ENCODE results near the gene ARID1B. TPM values are rescaled to one million over a fixed set of nuclear protein-coding genes. Genes with fewer than 3 reads are reported as not detected.
A peak's percentile ranks its signal among the peaks of the same experiment; 100 is the strongest.

ARID1B gene
- total RNA-seq, 1 donor from 2014 or later = 66.3 TPM

GRCh38 chr6:157073596-157073995, 296.4 kb downstream of the ARID1B start:
- H3K27me3 Mint-ChIP-seq (ENCODE audit: low read depth) = no peaks in the 10 kb centered on the region
- no peaks in the 10 kb centered on the region for H3K9me3 Mint-ChIP-seq
- no peak overlapping the region for H3K4me3 Mint-ChIP-seq (ENCODE audit: low read depth)
- DNase-seq (ENCODE audit: low spot score) = no peak
- intact Hi-C loops (cut with micrococcal nuclease) = no loop called here
- H3K36me3 Mint-ChIP-seq (ENCODE audit: low read depth) = peaks cover 18% of the 10 kb centered on the region
- H3K27ac Mint-ChIP-seq = no peak overlapping the region
- H3K4me1 Mint-ChIP-seq (ENCODE audit: low read depth) = peaks cover 58% of the 10 kb centered on the region

DNA sequence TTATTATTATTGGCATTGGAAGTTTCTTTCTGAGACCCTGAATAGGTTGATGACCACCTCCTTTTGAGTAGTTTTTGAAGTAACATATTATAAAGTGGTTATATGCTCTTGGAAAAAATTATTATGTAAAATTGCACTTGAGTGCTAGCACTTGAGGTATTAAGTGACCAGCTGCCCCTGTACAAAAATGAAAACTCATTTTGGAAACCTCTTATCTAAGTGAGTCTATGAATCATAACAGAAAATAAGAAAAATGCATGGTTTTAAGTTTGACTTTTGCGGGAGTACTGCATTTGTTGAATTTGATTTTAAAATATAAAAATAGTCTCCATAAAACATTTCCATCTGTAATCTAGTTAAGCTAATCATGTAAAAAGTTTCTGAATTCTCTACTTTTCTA, 297.8 kb downstream of the ARID1B start:
- H3K36me3 Mint-ChIP-seq (ENCODE audit: low read depth) = peaks cover 18% of the 10 kb centered on the region
- no peaks in the 10 kb centered on the region for H3K27me3 Mint-ChIP-seq (ENCODE audit: low read depth)
- intact Hi-C loops (cut with micrococcal nuclease) = no loop called here
- H3K9me3 Mint-ChIP-seq = no peaks in the 10 kb centered on the region
- no peak overlapping the region for H3K4me3 Mint-ChIP-seq (ENCODE audit: low read depth)
- no peak for DNase-seq (ENCODE audit: low spot score)
- no peak overlapping the region for H3K27ac Mint-ChIP-seq
- H3K4me1 Mint-ChIP-seq (ENCODE audit: low read depth) = peaks cover 52% of the 10 kb centered on the region

GRCh38 chr6:157075549-157076450, 298.6 kb downstream of the ARID1B start:
- H3K27ac Mint-ChIP-seq = peak overlapping the region; percentile 90
- H3K27me3 Mint-ChIP-seq (ENCODE audit: low read depth) = no peaks in the 10 kb centered on the region
- peaks cover 18% of the 10 kb centered on the region for H3K36me3 Mint-ChIP-seq (ENCODE audit: low read depth)
- intact Hi-C loops (cut with micrococcal nuclease) = loop anchor here (1.0 kb wide), 3 partner anchors 19 to 33 kb away; no protein-coding TSS in a partner anchor
- no peaks in the 10 kb centered on the region for H3K9me3 Mint-ChIP-seq
- no peak for DNase-seq (ENCODE audit: low spot score)
- peaks cover 46% of the 10 kb centered on the region for H3K4me1 Mint-ChIP-seq (ENCODE audit: low read depth)
- peak overlapping the region; percentile 43 for H3K4me3 Mint-ChIP-seq (ENCODE audit: low read depth)

DNA sequence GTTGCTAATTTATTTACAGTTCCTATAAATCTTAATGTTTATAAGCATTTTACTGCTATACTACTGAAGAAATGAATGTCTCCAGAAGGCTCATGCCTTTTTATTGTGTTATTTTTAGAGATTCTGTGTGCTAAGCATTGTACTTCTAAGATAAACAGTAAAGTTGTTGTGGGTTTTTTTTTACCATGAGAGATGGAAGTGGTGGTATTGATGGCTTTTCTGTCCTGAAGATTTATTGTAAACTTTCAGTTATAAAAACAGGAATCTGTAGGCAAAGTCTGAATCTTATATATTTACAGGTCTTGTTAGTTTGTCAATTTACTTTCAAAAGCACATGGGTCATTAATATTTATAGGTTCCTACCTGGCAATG, 299.3 kb downstream of the ARID1B start:
- Mint-ChIP-seq H3K36me3 (ENCODE audit: low read depth) (peaks cover 18% of the 10 kb centered on the region), H3K4me3 (ENCODE audit: low read depth) (no peak overlapping the region), H3K27ac (peak overlapping the region; percentile 90), H3K9me3 (no peaks in the 10 kb centered on the region), H3K27me3 (ENCODE audit: low read depth) (no peaks in the 10 kb centered on the region), H3K4me1 (ENCODE audit: low read depth) (peaks cover 44% of the 10 kb centered on the region)
- intact Hi-C loops (cut with micrococcal nuclease) = loop anchor here (1.0 kb wide), 3 partner anchors 20 to 32 kb away; no protein-coding TSS in a partner anchor
- DNase-seq (ENCODE audit: low spot score) = no peak

DNA sequence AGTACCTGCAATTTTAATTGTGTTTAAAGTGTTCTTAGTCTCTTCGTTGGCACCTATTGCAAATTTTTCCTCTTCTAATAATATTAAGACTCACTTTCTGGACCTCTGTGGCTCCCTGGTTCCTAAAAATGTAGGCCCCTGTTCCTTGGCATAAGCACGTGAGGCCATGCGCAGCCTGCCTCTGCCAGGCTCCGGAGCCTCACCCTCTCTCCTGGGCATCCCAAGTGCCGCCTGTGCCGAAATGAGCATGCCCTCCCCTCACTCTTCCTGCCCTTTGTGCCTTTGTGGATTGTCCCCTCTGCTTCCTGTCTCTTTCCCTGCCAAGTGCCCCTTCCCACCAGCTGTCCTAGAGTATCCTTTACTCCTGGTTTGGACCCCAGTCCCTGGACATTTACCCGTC, 300.1 kb downstream of the ARID1B start:
- intact Hi-C loops (cut with micrococcal nuclease) = no loop called here
- Mint-ChIP-seq H3K4me3 (ENCODE audit: low read depth) (no peak overlapping the region), H3K4me1 (ENCODE audit: low read depth) (peaks cover 46% of the 10 kb centered on the region), H3K27ac (peak overlapping the region; percentile 38), H3K27me3 (ENCODE audit: low read depth) (no peaks in the 10 kb centered on the region), H3K36me3 (ENCODE audit: low read depth) (peaks cover 22% of the 10 kb centered on the region), H3K9me3 (no peaks in the 10 kb centered on the region)
- DNase-seq (ENCODE audit: low spot score) = no peak

- intact Hi-C loops (cut with micrococcal nuclease) = no loop called here
- no peak for DNase-seq (ENCODE audit: low spot score)
- H3K9me3 Mint-ChIP-seq = no peaks in the 10 kb centered on the region
Measured at GRCh38 chr6:157078326-157078725, 301.1 kb downstream of the ARID1B start.

GRCh38 chr6:157079277-157079676, 302.1 kb downstream of the ARID1B start:
- no peaks in the 10 kb centered on the region for H3K27me3 Mint-ChIP-seq (ENCODE audit: low read depth)
- peaks cover 40% of the 10 kb centered on the region for H3K4me1 Mint-ChIP-seq (ENCODE audit: low read depth)
- no peak for DNase-seq (ENCODE audit: low spot score)
- no peak overlapping the region for H3K27ac Mint-ChIP-seq
- no peak overlapping the region for H3K4me3 Mint-ChIP-seq (ENCODE audit: low read depth)
- H3K36me3 Mint-ChIP-seq (ENCODE audit: low read depth) = peaks cover 16% of the 10 kb centered on the region
- intact Hi-C loops (cut with micrococcal nuclease) = no loop called here
- H3K9me3 Mint-ChIP-seq = no peaks in the 10 kb centered on the region

More at GRCh38 chr6:157078326-157078725, 301.1 kb downstream of the ARID1B start:
- no peaks in the 10 kb centered on the region for H3K27me3 Mint-ChIP-seq (ENCODE audit: low read depth)
- peaks cover 22% of the 10 kb centered on the region for H3K36me3 Mint-ChIP-seq (ENCODE audit: low read depth)
- no peak overlapping the region for H3K4me3 Mint-ChIP-seq (ENCODE audit: low read depth)
- no peak overlapping the region for H3K27ac Mint-ChIP-seq
- H3K4me1 Mint-ChIP-seq (ENCODE audit: low read depth) = peaks cover 45% of the 10 kb centered on the region

DNA sequence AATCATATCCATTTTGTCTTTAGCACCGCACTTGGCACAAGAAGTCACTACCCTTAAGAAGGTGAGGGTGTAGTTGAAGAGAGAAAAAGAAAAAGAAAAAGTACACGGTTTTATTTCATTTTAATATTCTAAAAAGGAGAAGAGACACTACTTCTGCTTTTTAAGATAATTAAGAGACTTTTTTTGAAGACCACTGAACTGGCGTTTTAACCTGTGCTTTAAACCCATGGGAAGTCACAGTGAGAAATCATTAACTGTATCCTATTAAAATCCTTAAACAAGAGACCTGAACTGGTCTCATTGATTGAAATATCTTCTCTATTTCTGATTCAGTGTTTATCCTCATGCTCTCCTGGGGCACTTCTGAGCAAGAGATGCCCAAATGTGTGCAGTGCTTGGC, 302.6 kb downstream of the ARID1B start:
- Mint-ChIP-seq H3K9me3 (no peaks in the 10 kb centered on the region), H3K27me3 (ENCODE audit: low read depth) (no peaks in the 10 kb centered on the region), H3K4me3 (ENCODE audit: low read depth) (no peak overlapping the region), H3K4me1 (ENCODE audit: low read depth) (peaks cover 36% of the 10 kb centered on the region), H3K27ac (no peak overlapping the region), H3K36me3 (ENCODE audit: low read depth) (peaks cover 18% of the 10 kb centered on the region)
- no peak for DNase-seq (ENCODE audit: low spot score)
- intact Hi-C loops (cut with micrococcal nuclease) = no loop called here

DNA sequence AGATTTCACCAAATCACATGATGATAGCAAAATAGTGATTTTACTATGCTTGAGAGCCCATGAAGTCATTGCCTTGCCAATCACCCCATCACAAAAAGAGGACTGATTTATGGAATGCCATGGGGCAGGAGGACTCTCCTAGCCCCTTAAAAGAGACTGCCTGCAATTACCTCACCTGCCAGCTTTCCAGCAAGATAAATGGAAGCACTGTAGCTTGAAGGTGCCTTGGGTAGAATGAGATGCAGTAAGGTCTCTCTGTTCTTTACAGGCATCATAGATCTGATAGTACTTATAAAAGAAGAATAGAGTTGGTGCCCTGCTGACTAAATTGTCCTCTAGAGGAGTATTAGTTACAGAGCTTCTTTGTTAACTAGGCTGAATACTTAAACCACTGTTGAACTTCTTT, 303.8 kb downstream of the ARID1B start:
- Mint-ChIP-seq H3K4me3 (ENCODE audit: low read depth) (no peak overlapping the region), H3K36me3 (ENCODE audit: low read depth) (peaks cover 25% of the 10 kb centered on the region)

GRCh38 chr6:157083343-157083742, 306.2 kb downstream of the ARID1B start:
- Mint-ChIP-seq H3K27me3 (ENCODE audit: low read depth) (no peaks in the 10 kb centered on the region), H3K9me3 (no peaks in the 10 kb centered on the region), H3K4me3 (ENCODE audit: low read depth) (no peak overlapping the region), H3K27ac (no peak overlapping the region), H3K4me1 (ENCODE audit: low read depth) (peaks cover 20% of the 10 kb centered on the region), H3K36me3 (ENCODE audit: low read depth) (peaks cover 39% of the 10 kb centered on the region)
- no peak for DNase-seq (ENCODE audit: low spot score)
- intact Hi-C loops (cut with micrococcal nuclease) = no loop called here

More for the DNA sequence above, 303.8 kb downstream of the ARID1B start:
- intact Hi-C loops (cut with micrococcal nuclease) = no loop called here
- H3K27ac Mint-ChIP-seq = no peak overlapping the region
- H3K4me1 Mint-ChIP-seq (ENCODE audit: low read depth) = peaks cover 26% of the 10 kb centered on the region
- no peak for DNase-seq (ENCODE audit: low spot score)
- no peaks in the 10 kb centered on the region for H3K9me3 Mint-ChIP-seq
- H3K27me3 Mint-ChIP-seq (ENCODE audit: low read depth) = no peaks in the 10 kb centered on the region

DNA sequence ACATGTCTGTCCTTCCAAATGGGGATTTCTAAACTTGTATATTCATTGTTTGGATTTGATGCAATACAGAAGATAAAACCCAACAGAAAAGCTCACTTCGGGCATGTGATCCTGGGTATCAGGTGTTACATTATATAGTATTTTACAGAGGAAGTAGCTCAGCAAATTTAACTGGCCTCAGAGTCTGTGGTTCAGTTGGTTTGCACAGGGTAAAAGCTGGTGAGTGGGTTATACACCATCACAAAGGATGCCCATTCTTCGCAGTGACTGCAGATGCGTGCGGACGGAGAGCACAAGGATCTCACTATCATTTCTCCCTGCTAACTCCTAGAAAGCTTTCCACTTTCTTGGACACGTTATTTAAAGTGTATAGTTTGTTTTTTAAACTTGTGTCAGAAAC, 309.5 kb downstream of the ARID1B start:
- H3K9me3 Mint-ChIP-seq = no peaks in the 10 kb centered on the region
- no peak overlapping the region for H3K4me3 Mint-ChIP-seq (ENCODE audit: low read depth)
- no peak overlapping the region for H3K27ac Mint-ChIP-seq
- intact Hi-C loops (cut with micrococcal nuclease) = no loop called here
- no peak for DNase-seq (ENCODE audit: low spot score)
- peaks cover 19% of the 10 kb centered on the region for H3K4me1 Mint-ChIP-seq (ENCODE audit: low read depth)
- peaks cover 47% of the 10 kb centered on the region for H3K36me3 Mint-ChIP-seq (ENCODE audit: low read depth)
- H3K27me3 Mint-ChIP-seq (ENCODE audit: low read depth) = no peaks in the 10 kb centered on the region

GRCh38 chr6:157087974-157088373, 310.8 kb downstream of the ARID1B start:
- no peak overlapping the region for H3K27ac Mint-ChIP-seq
- H3K27me3 Mint-ChIP-seq (ENCODE audit: low read depth) = no peaks in the 10 kb centered on the region
- peaks cover 16% of the 10 kb centered on the region for H3K4me1 Mint-ChIP-seq (ENCODE audit: low read depth)
- intact Hi-C loops (cut with micrococcal nuclease) = no loop called here
- no peak for DNase-seq (ENCODE audit: low spot score)
- no peak overlapping the region for H3K4me3 Mint-ChIP-seq (ENCODE audit: low read depth)
- H3K9me3 Mint-ChIP-seq = no peaks in the 10 kb centered on the region
- peaks cover 43% of the 10 kb centered on the region for H3K36me3 Mint-ChIP-seq (ENCODE audit: low read depth)

DNA sequence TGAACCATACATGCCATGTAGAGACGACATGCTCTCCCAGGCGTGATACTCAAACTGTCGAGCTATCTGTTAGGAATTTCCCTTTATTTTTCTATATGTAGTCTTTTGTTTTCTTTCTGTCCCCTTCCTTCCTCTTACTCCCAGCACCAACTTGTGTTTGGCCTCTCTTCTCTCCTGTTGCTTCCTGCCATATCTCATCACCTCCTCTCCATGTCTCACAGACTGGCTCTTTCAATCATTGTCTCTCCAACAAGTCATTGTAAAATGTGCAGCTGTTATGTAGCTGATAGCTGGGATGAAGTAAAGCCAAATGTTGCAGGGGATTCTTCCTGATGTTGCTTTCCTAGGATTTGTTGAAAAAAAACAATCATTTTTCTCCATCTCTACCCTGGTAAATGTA, 311.7 kb downstream of the ARID1B start:
- Mint-ChIP-seq H3K4me1 (ENCODE audit: low read depth) (peaks cover 19% of the 10 kb centered on the region), H3K4me3 (ENCODE audit: low read depth) (no peak overlapping the region), H3K9me3 (no peaks in the 10 kb centered on the region), H3K27ac (no peak overlapping the region), H3K27me3 (ENCODE audit: low read depth) (no peaks in the 10 kb centered on the region), H3K36me3 (ENCODE audit: low read depth) (peaks cover 49% of the 10 kb centered on the region)
- intact Hi-C loops (cut with micrococcal nuclease) = no loop called here
- DNase-seq (ENCODE audit: low spot score) = no peak

Data from activated T-helper 2 cell treated with anti-CD3 and anti-CD28 coated beads, Interferon-gamma antibody, Interleukin-2, Interleukin-4, amounts not matched to agents 10 μg/mL and 5 μg/mL and 100 μg/mL, durations not matched to agents 14 hours and 24 hours and 36 hours (primary cell).